SK-N-SH (cell line): ENCODE measurements around the gene HNRNPL. TPM values are rescaled to one million over a fixed set of nuclear protein-coding genes. Genes with fewer than 3 reads are reported as not detected.
"Not testable (repeated sequence)": the region's sequence is repeated elsewhere in the genome, so short reads cannot be mapped to it uniquely, and the experiment has no call there.

ENCODE experiments used
- CTCF ChIA-PET: fragments of 300-600, 350-600 bp; formaldehyde crosslinking; extraction: SDS; loops from one replicate; lab custom pipeline; 2021; lab: Yijun Ruan, JAX
- POLR2A ChIA-PET: fragments of 350-600 bp; sonication (Branson Sonifier 250); formaldehyde crosslinking; extraction: SDS; loops from one replicate; lab custom pipeline; 2020; ENCODE audit warnings: antibody characterized with exemption, inconsistent platforms; lab: Yijun Ruan, JAX
- DNase-seq: peaks from one replicate; pipeline ENCODE4 v3.0.0; 2012
- H2AFZ ChIP-seq: fragments of 200-600 bp; sonication (generic); 2 replicates; pipeline ENCODE4 v1.8.1; 2016; ENCODE audit warnings: antibody characterized with exemption, mild to moderate bottlenecking, low read depth
- H3F3A ChIP-seq: fragments of 200-600 bp; sonication (generic); replicated peaks from 2 replicates; pipeline ENCODE3; 2016; ENCODE audit warnings: antibody characterized with exemption, mild to moderate bottlenecking; ENCODE audit not compliant: insufficient read depth
- H3K27ac ChIP-seq, 2 experiments: fragments of 200-500 bp in 1 of 2; fragments of 200-600 bp in 1 of 2; sonication (Bioruptor generic) in 1 of 2; sonication (generic), shearing (Covaris generic) in 1 of 2; 2 replicates each; pipeline versions ENCODE4 v1.5.1 to v1.6.1; 2014 to 2016; ENCODE audit warnings: low read depth in 2 of 2, inconsistent platforms in 1 of 2, low read length in 1 of 2, mild to moderate bottlenecking in 1 of 2, mixed read lengths in 1 of 2
- H3K27me3 ChIP-seq: fragments of 200-600 bp; sonication (generic), shearing (Covaris generic); 2 replicates; pipeline ENCODE4 v1.6.1; 2016; ENCODE audit warnings: mixed run types; ENCODE audit not compliant: insufficient read depth
- H3K36me3 ChIP-seq, 2 experiments: fragments of 200-500 bp in 1 of 2; fragments of 200-600 bp in 1 of 2; sonication (Bioruptor generic) in 1 of 2; sonication (generic) in 1 of 2; replicated peaks in 1 of 2; 2 replicates each; pipeline versions ENCODE3 to v1.5.1; 2014 to 2016; ENCODE audit warnings: low read length in 1 of 2, mild to moderate bottlenecking in 1 of 2; ENCODE audit not compliant: insufficient read depth in 2 of 2, control insufficient read depth in 1 of 2
- H3K4me1 ChIP-seq, 2 experiments: fragments of 200-500 bp in 1 of 2; fragments of 200-600 bp in 1 of 2; sonication (Bioruptor generic) in 1 of 2; sonication (generic), shearing (Covaris generic) in 1 of 2; 2 replicates each; pipeline versions ENCODE4 v1.5.1 to v1.6.1; 2014 to 2016; ENCODE audit warnings: low read depth in 1 of 2, low read length in 1 of 2, mixed run types in 1 of 2; ENCODE audit not compliant: insufficient read depth in 2 of 2, control insufficient read depth in 1 of 2
- H3K4me2 ChIP-seq: fragments of 200-600 bp; sonication (generic), shearing (Covaris generic); 2 replicates; pipeline ENCODE4 v1.6.1; 2017; ENCODE audit warnings: mixed run types
- H3K4me3 ChIP-seq, 2 experiments: fragments of 200-500 bp in 1 of 2; fragments of 200-600 bp in 1 of 2; sonication (Bioruptor generic) in 1 of 2; sonication (generic), shearing (Covaris generic) in 1 of 2; 2 replicates each; pipeline versions ENCODE4 v1.5.1 to v1.8.1; 2014 to 2016; ENCODE audit warnings: low read depth in 2 of 2, inconsistent platforms in 1 of 2, low read length in 1 of 2, mild to moderate bottlenecking in 1 of 2, mixed read lengths in 1 of 2, moderate library complexity in 1 of 2
- H3K79me2 ChIP-seq: fragments of 200-600 bp; sonication (generic); 2 replicates; pipeline ENCODE4 v1.8.1; 2017; ENCODE audit warnings: mild to moderate bottlenecking; ENCODE audit not compliant: insufficient read depth
- H3K9ac ChIP-seq: fragments of 200-600 bp; sonication (generic); 2 replicates; pipeline ENCODE4 v1.6.1; 2017; ENCODE audit warnings: mixed run types
- H3K9me2 ChIP-seq: fragments of 200-600 bp; sonication (generic); 2 replicates; pipeline ENCODE4 v1.6.1; 2017; ENCODE audit warnings: mixed run types
- H3K9me3 ChIP-seq: fragments of 200-600 bp; sonication (generic); 2 replicates; pipeline ENCODE4 v1.6.1; 2017; ENCODE audit warnings: mixed run types, mild to moderate bottlenecking, moderate library complexity
- H4K20me1 ChIP-seq: fragments of 200-600 bp; sonication (generic); 2 replicates; pipeline ENCODE4 v1.6.1; 2017; ENCODE audit warnings: mild to moderate bottlenecking, mixed run types; ENCODE audit not compliant: insufficient read depth
- FOXJ3 ChIP-seq: sonication (generic); formaldehyde crosslinking; IDR thresholded peaks from 2 replicates; pipeline ENCODE4 v1.5.1; 2020; ENCODE audit warnings: mild to moderate bottlenecking, missing genetic modification reagents
- GABPA ChIP-seq: IDR thresholded peaks from 2 replicates; pipeline ENCODE4 v1.4.0; 2012; ENCODE audit warnings: low read depth, mild to moderate bottlenecking
- MXI1 ChIP-seq: IDR thresholded peaks from 2 replicates; pipeline ENCODE4 v1.6.1; 2012; ENCODE audit warnings: mild to moderate bottlenecking, low read depth, low read length, improper control_type of control experiment
- NRF1 ChIP-seq: IDR thresholded peaks from 2 replicates; pipeline ENCODE4 v1.6.1; 2012; ENCODE audit warnings: low read depth, mild to moderate bottlenecking, low read length
- RAD21 ChIP-seq: IDR thresholded peaks from 2 replicates; pipeline ENCODE4 v1.6.1; 2012; ENCODE audit warnings: mild to moderate bottlenecking, low read length
- RFX5 ChIP-seq: IDR thresholded peaks from 2 replicates; pipeline ENCODE4 v1.6.1; 2012; ENCODE audit warnings: mild to moderate bottlenecking, improper control_type of control experiment, low read length
- RXRA ChIP-seq: IDR thresholded peaks from 2 replicates; pipeline ENCODE4 v1.4.0; 2012; ENCODE audit warnings: low read depth, mild to moderate bottlenecking, borderline replicate concordance
- TAF1 ChIP-seq: IDR thresholded peaks from 2 replicates; pipeline ENCODE4 v1.6.1; 2012; ENCODE audit warnings: low read depth, mild to moderate bottlenecking, low read length, moderate library complexity, borderline replicate concordance
- WGBS: methylation state at CpG from one replicate; pipeline ENCODE4 v1.1.6; 2017; ENCODE audit warnings: low lambda C conversion rate; 5-methylcytosine and 5-hydroxymethylcytosine counted together
- polyA plus RNA-seq, 3 experiments: library from polyadenylated mRNA; depleted of rRNA; stranded (reverse); fragments of >200 nt; gene quantifications; 2 replicates each; pipeline ENCODE4 v1.2.3, GENCODE V29; 2012
- TF ChIP-seq, protein P1 (sequence below): fragments of 150-350 bp; IDR thresholded peaks from 2 replicates; pipeline ENCODE4 v1.6.1; 2017; ENCODE audit warnings: antibody characterized with exemption, low read length, low read depth, borderline replicate concordance
- TF ChIP-seq, protein P2 (sequence below): IDR thresholded peaks from 2 replicates; pipeline ENCODE4 v1.4.0; 2012; ENCODE audit warnings: low read depth, borderline replicate concordance

Gene HNRNPL
- polyA plus RNA-seq, 1 of the 3 experiments (the other 2 are of a cell fraction): 280 TPM

DNA sequence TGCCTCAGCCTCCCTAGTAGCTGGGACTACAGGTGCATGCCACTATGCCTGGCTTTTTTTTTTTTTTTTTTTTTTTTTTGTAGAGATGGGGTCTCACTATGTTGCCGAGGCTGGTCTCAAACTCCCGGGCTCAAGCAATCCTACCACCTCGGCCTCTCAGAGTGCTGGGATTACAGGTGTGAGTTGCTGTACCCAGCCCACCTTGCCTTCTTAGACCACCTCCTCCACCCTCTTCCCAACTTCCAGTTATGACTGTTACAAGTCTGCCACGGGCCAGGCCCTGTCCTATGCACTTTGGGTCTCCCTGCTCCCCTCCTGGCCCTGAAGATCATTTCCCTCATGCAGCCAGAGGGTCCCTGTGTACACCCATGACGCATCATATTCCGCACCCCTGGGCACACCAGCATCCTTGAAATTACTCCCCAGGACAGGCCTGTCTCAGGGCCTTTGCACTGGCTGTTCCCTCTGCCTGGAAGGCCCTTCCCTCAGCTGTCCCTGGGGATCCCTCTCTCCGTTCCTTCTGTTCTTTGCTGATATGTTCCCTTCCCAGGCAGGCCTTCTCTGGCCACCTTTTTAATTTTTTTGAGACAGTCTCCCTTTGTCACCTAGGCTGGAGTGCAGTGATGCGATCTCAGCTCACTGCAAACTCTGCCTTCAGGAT, 40.1 kb downstream of the HNRNPL start:
- no peak overlapping the region for H3K4me3 ChIP-seq
- no peak overlapping the region for H3K4me2 ChIP-seq
- DNase-seq: no peak
- no peak overlapping the region for H3K27ac ChIP-seq
- no peaks in the 10 kb centered on the region for H3K36me3 ChIP-seq
- no peaks in the 10 kb centered on the region for H3F3A ChIP-seq
- CTCF ChIA-PET: no interaction called here
- H3K79me2 ChIP-seq: no peaks in the 10 kb centered on the region
- no peak for TF ChIP-seq TAF1
- TF ChIP-seq FOXJ3: no peak
- TF ChIP-seq, protein P1, sequence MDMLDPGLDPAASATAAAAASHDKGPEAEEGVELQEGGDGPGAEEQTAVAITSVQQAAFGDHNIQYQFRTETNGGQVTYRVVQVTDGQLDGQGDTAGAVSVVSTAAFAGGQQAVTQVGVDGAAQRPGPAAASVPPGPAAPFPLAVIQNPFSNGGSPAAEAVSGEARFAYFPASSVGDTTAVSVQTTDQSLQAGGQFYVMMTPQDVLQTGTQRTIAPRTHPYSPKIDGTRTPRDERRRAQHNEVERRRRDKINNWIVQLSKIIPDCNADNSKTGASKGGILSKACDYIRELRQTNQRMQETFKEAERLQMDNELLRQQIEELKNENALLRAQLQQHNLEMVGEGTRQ: no peak
- TF ChIP-seq MXI1: no peak
- no peak for TF ChIP-seq RAD21
- TF ChIP-seq NRF1: no peak
- no peak for TF ChIP-seq RFX5
- no peak for TF ChIP-seq RXRA
- TF ChIP-seq, protein P2, sequence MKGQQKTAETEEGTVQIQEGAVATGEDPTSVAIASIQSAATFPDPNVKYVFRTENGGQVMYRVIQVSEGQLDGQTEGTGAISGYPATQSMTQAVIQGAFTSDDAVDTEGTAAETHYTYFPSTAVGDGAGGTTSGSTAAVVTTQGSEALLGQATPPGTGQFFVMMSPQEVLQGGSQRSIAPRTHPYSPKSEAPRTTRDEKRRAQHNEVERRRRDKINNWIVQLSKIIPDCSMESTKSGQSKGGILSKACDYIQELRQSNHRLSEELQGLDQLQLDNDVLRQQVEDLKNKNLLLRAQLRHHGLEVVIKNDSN: no peak
- TF ChIP-seq GABPA: no peak
- TF ChIP-seq, all 33 proteins: peak for 0
- WGBS: 96% methylated on average over 5 of the region's 8 CpGs
- no peaks in the 10 kb centered on the region for H4K20me1 ChIP-seq
- H3K9me3 ChIP-seq: no peaks in the 10 kb centered on the region
- POLR2A ChIA-PET: no interaction called here
- no peak overlapping the region for H2AFZ ChIP-seq
- H3K27me3 ChIP-seq: no peaks in the 10 kb centered on the region
- no peaks in the 10 kb centered on the region for H3K4me1 ChIP-seq
- no peak overlapping the region for H3K9ac ChIP-seq
- no peaks in the 10 kb centered on the region for H3K9me2 ChIP-seq

DNA sequence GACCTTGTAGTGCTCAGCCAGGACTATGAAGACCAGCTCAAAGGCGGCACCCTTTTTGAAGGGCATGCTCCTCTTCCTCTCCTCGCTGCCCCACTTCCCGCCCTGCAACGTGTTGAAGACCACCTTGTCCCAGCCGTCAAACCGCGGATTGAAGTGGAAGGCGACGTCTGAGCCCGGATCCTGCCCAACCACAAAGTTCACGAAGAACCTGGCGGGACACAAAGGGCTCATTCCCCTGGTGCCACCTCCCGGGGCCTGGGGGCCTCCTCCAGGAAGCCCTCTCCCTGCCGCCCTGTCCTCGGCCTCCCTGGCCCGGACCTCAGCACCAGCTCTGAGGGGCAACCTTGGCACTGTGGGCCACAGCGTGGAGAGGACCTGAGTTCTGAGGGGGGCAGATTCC, 41.0 kb downstream of the HNRNPL start:
- no peak overlapping the region for H2AFZ ChIP-seq
- CTCF ChIA-PET: no interaction called here
- H3K4me1 ChIP-seq: no peaks in the 10 kb centered on the region
- H4K20me1 ChIP-seq: no peaks in the 10 kb centered on the region
- no peaks in the 10 kb centered on the region for H3F3A ChIP-seq
- no peaks in the 10 kb centered on the region for H3K9me3 ChIP-seq
- TF ChIP-seq TAF1: no peak
- no peak overlapping the region for H3K9ac ChIP-seq
- no peak overlapping the region for H3K4me3 ChIP-seq
- H3K27me3 ChIP-seq: no peaks in the 10 kb centered on the region
- H3K4me2 ChIP-seq: no peak overlapping the region
- no peaks in the 10 kb centered on the region for H3K36me3 ChIP-seq
- no peak for DNase-seq
- H3K79me2 ChIP-seq: no peaks in the 10 kb centered on the region
- WGBS: 87% methylated on average over 15 of the region's 17 CpGs
- POLR2A ChIA-PET: no interaction called here
- H3K9me2 ChIP-seq: no peaks in the 10 kb centered on the region
- no peak overlapping the region for H3K27ac ChIP-seq

DNA sequence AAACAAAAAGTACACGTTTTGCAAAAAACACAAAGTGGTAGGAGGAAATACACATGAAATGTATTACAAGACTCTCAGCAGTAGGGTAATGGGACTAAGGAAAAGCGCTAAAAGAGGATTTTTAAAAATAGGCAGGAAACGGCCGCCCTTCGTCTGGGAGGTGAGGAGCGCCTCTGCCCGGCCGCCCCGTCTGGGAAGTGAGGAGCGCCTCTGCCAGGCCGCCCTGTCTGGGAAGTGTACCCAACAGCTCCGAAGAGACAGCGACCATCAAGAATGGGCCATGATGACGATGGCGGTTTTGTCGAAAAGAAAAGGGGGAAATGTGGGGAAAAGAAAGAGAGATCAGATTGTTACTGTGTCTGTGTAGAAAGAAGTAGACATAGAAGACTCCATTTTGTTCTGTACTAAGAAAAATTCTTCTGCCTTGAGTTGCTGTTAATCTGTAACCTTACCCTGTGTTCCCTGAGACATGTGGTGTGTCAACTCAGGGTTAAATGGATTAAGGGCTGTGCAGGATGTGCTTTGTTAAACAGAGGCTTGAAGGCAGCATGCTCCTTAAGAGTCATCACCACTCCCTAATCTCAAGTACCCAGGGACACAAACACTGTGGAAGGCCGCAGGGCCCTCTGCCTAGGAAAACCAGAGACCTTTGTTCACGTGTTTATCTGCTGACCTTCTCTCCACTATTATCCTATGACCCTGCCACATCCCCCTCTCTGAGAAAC, 42.2 kb downstream of the HNRNPL start:
- 90% methylated on average over 18 of the region's 18 CpGs for WGBS
- POLR2A ChIA-PET, H3K4me2 ChIP-seq, H3F3A ChIP-seq, CTCF ChIA-PET, H3K9me3 ChIP-seq, H3K79me2 ChIP-seq, DNase-seq, H3K9ac ChIP-seq, H4K20me1 ChIP-seq, H3K36me3 ChIP-seq, H3K4me3 ChIP-seq, H2AFZ ChIP-seq, H3K27ac ChIP-seq, H3K4me1 ChIP-seq, H3K9me2 ChIP-seq, H3K27me3 ChIP-seq: not testable (repeated sequence)
